Measurements from ENCODE around the gene FUT4.

DNA sequence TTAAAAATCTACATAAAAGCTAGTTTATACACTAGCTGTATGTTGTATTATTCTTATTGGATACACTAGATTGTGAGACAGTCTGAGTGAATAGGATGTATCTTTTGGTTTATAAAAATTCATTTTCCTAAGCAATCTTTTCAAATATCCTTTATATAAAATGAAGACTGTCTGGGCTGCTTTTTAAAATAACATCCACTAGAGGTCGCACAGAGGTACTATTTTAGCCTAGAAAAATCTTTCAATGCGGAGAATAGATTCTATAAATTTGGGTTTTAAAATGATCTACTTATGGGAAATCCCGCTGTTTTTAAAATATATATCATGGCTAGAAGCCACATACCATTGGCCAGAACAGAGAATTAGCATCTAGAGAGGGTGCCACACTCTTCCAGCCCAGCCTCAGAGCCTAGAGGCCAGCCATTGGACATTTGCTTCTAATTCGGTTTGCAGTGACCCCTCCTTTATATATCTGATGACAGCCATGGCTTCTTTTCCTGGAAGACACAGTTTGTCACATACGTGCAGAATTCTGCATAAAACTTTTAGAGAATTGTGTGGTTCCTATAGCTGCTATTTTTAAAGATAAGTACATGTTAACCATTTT lies 24.1 kb upstream of the FUT4 start:
- TF ChIP-seq, protein P1, sequence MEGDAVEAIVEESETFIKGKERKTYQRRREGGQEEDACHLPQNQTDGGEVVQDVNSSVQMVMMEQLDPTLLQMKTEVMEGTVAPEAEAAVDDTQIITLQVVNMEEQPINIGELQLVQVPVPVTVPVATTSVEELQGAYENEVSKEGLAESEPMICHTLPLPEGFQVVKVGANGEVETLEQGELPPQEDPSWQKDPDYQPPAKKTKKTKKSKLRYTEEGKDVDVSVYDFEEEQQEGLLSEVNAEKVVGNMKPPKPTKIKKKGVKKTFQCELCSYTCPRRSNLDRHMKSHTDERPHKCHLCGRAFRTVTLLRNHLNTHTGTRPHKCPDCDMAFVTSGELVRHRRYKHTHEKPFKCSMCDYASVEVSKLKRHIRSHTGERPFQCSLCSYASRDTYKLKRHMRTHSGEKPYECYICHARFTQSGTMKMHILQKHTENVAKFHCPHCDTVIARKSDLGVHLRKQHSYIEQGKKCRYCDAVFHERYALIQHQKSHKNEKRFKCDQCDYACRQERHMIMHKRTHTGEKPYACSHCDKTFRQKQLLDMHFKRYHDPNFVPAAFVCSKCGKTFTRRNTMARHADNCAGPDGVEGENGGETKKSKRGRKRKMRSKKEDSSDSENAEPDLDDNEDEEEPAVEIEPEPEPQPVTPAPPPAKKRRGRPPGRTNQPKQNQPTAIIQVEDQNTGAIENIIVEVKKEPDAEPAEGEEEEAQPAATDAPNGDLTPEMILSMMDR (IDR thresholded peaks at IDR 0.05) = peak; percentile 86
- no peak for TF ChIP-seq ZFX (IDR thresholded peaks at IDR 0.05; ENCODE audit: borderline replicate concordance)
